Measurements from ENCODE around the gene CST1.
"Not testable (repeated sequence)": the region's sequence is repeated elsewhere in the genome, so short reads cannot be mapped to it uniquely, and the experiment has no call there.

Gene CST1

GRCh38 chr20:23756792-23757191 is 6.1 kb upstream of the CST1 start:
- DNase-seq (ENCODE audit: insufficient read length, low spot score); FAIRE-seq: not testable (repeated sequence)

GRCh38 chr20:23755131-23755611 is 4.4 kb upstream of the CST1 start:
- not testable (repeated sequence) for DNase-seq (ENCODE audit: insufficient read length, low spot score); FAIRE-seq

GRCh38 chr20:23754731-23755130 is 4.0 kb upstream of the CST1 start:
- DNase-seq (ENCODE audit: insufficient read length, low spot score) (no peak), FAIRE-seq (no peak)

- DNase-seq (ENCODE audit: insufficient read length, low spot score) (no peak), FAIRE-seq (no peak)
Observed at GRCh38 chr20:23753589-23753988, 2.9 kb upstream of the CST1 start.

GRCh38 chr20:23753194-23753548 is 2.4 kb upstream of the CST1 start:
- DNase-seq (ENCODE audit: insufficient read length, low spot score) = no peak

GRCh38 chr20:23752481-23753193 is 1.9 kb upstream of the CST1 start:
- DNase-seq (ENCODE audit: insufficient read length, low spot score) (no peak), FAIRE-seq (no peak)

More at GRCh38 chr20:23753194-23753548, 2.4 kb upstream of the CST1 start:
- FAIRE-seq = no peak

- no peak for DNase-seq (ENCODE audit: insufficient read length, low spot score)
- no peak for FAIRE-seq
Observed at GRCh38 chr20:23752019-23752418, 1.3 kb upstream of the CST1 start.

GRCh38 chr20:23749746-23750145 is 989 bp downstream of the CST1 start:
- no peak for FAIRE-seq
- DNase-seq (ENCODE audit: insufficient read length, low spot score) = no peak

GRCh38 chr20:23748975-23749374 is 1.8 kb downstream of the CST1 start:
- FAIRE-seq; DNase-seq (ENCODE audit: insufficient read length, low spot score): not testable (repeated sequence)

GRCh38 chr20:23747551-23747950 is 3.2 kb downstream of the CST1 start:
- not testable (repeated sequence) for FAIRE-seq; DNase-seq (ENCODE audit: insufficient read length, low spot score)

GRCh38 chr20:23747092-23747491 is 3.6 kb downstream of the CST1 start:
- DNase-seq (ENCODE audit: insufficient read length, low spot score); FAIRE-seq: not testable (repeated sequence)

- no peak for FAIRE-seq
- no peak for DNase-seq (ENCODE audit: insufficient read length, low spot score)
Observed at GRCh38 chr20:23746321-23746720, 4.4 kb downstream of the CST1 start.

- DNase-seq (ENCODE audit: insufficient read length, low spot score) (no peak), FAIRE-seq (no peak)
Observed at GRCh38 chr20:23745247-23745646, 5.5 kb downstream of the CST1 start.

GRCh38 chr20:23744817-23745216 is 5.9 kb downstream of the CST1 start:
- DNase-seq (ENCODE audit: insufficient read length, low spot score) (no peak), FAIRE-seq (no peak)

- not testable (repeated sequence) for DNase-seq (ENCODE audit: insufficient read length, low spot score); FAIRE-seq
Observed at GRCh38 chr20:23735391-23735790, 15.3 kb downstream of the CST1 start.

- FAIRE-seq = not testable (repeated sequence)
Observed at GRCh38 chr20:23734949-23735348, 15.8 kb downstream of the CST1 start.

GRCh38 chr20:23734440-23734839 is 16.3 kb downstream of the CST1 start:
- not testable (repeated sequence) for FAIRE-seq

More at GRCh38 chr20:23734949-23735348, 15.8 kb downstream of the CST1 start:
- not testable (repeated sequence) for DNase-seq (ENCODE audit: insufficient read length, low spot score)

GRCh38 chr20:23727016-23727415 is 23.7 kb downstream of the CST1 start:
- FAIRE-seq (no peak), DNase-seq (ENCODE audit: insufficient read length, low spot score) (no peak)

More at GRCh38 chr20:23734440-23734839, 16.3 kb downstream of the CST1 start:
- DNase-seq (ENCODE audit: insufficient read length, low spot score) = not testable (repeated sequence)

GRCh38 chr20:23725102-23725501 is 25.6 kb downstream of the CST1 start:
- DNase-seq (ENCODE audit: insufficient read length, low spot score) = no peak
- no peak for FAIRE-seq

- not testable (repeated sequence) for DNase-seq (ENCODE audit: insufficient read length, low spot score); FAIRE-seq
Observed at GRCh38 chr20:23723659-23724307, 27.0 kb downstream of the CST1 start.

GRCh38 chr20:23722851-23723250 is 27.9 kb downstream of the CST1 start:
- not testable (repeated sequence) for DNase-seq (ENCODE audit: insufficient read length, low spot score); FAIRE-seq

GRCh38 chr20:23721962-23722361 is 28.8 kb downstream of the CST1 start:
- DNase-seq (ENCODE audit: insufficient read length, low spot score) = no peak
- no peak for FAIRE-seq
